Measurements from ENCODE around the gene POLR3G.

The POLR3G gene

GRCh38 chr5:90479611-90480385 lies 5.1 kb downstream of the POLR3G start:
- ATAC-seq = no peak
- Mint-ChIP-seq H3K36me3 (no peaks in the 10 kb centered on the region), H3K4me3 (no peak overlapping the region), H3K4me1 (peaks cover 9% of the 10 kb centered on the region), H3K9me3 (no peaks in the 10 kb centered on the region), H3K27ac (no peak overlapping the region), H3K27me3 (no peaks in the 10 kb centered on the region)

DNA sequence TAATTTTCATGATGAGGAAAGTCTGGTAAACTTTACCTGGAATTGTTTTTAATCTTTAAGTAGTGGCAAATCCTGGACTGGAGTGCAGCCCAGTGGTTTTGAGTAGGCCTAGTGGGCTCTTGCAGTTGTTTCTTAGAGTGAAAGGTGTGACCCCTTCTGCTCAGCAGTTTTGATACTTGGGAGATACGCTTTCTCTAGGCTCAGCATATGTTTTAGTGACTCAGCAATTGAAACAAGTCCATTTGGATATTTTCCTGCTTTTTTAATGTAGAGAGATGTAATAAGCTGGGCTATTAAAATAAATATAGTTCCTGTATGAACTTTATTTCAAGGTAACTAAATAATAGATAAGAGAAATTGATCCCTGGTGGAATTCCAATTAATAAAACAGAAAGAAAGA lies 6.0 kb downstream of the POLR3G start:
- H3K27me3 Mint-ChIP-seq = no peaks in the 10 kb centered on the region
- no peaks in the 10 kb centered on the region for H3K9me3 Mint-ChIP-seq
- H3K4me1 Mint-ChIP-seq = peaks cover under 1% of the 10 kb centered on the region
- no peak overlapping the region for H3K27ac Mint-ChIP-seq
- H3K36me3 Mint-ChIP-seq = no peaks in the 10 kb centered on the region
- no peak for ATAC-seq
- no peak overlapping the region for H3K4me3 Mint-ChIP-seq

GRCh38 chr5:90483206-90483605 lies 8.5 kb downstream of the POLR3G start:
- peaks cover 7% of the 10 kb centered on the region for H3K36me3 Mint-ChIP-seq
- no peak for ATAC-seq
- H3K27ac Mint-ChIP-seq = no peak overlapping the region
- H3K4me1 Mint-ChIP-seq = no peaks in the 10 kb centered on the region
- H3K4me3 Mint-ChIP-seq = no peak overlapping the region
- no peaks in the 10 kb centered on the region for H3K9me3 Mint-ChIP-seq
- no peaks in the 10 kb centered on the region for H3K27me3 Mint-ChIP-seq

- peaks cover 7% of the 10 kb centered on the region for H3K36me3 Mint-ChIP-seq
- H3K4me1 Mint-ChIP-seq = no peaks in the 10 kb centered on the region
- H3K4me3 Mint-ChIP-seq = no peak overlapping the region
- no peak overlapping the region for H3K27ac Mint-ChIP-seq
- H3K27me3 Mint-ChIP-seq = no peaks in the 10 kb centered on the region
- H3K9me3 Mint-ChIP-seq = no peaks in the 10 kb centered on the region
- no peak for ATAC-seq
Measured at GRCh38 chr5:90484540-90484939, 9.9 kb downstream of the POLR3G start.

DNA sequence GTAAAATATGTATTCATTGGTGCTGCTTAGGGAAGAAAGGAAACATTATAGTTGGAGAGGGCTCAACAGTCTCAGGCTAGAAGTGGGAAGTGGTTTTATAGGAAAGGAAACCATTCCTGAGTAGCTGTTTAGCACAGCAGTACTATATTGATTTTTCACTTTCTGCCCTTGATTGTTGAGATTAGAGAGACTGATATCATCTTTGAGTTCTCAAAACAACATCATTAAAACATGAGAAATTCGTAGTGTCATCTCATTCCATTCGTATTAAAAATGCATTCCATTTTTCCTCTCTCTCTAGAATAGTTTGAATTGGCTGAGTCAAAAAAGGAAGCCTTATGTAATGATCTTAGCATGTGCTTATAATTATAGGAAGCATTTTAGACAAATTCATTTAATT lies 14.1 kb downstream of the POLR3G start:
- H3K27me3 Mint-ChIP-seq = no peaks in the 10 kb centered on the region

DNA sequence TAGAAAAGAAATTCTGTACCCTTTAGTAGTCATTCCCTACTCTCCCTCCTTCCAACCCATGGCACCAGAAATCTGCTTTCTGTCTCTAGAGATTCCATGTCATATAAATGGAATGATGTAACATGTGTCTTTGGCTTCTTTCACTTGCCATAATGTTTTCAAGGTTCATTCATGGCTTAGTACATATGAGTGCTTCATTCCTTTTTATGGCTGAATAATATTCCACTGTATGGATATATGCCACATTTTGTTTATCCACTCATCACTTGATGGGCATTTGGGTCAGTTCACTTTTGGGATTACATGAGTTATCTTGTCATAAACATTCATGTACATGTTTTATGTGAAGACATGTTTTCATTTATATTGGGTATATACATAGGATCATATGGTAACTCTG lies 19.4 kb downstream of the POLR3G start:
- no peaks in the 10 kb centered on the region for H3K27me3 Mint-ChIP-seq
- H3K4me1 Mint-ChIP-seq = no peaks in the 10 kb centered on the region
- ATAC-seq = no peak
- peaks cover 9% of the 10 kb centered on the region for H3K9me3 Mint-ChIP-seq
- no peak overlapping the region for H3K4me3 Mint-ChIP-seq
- peaks cover 15% of the 10 kb centered on the region for H3K36me3 Mint-ChIP-seq
- H3K27ac Mint-ChIP-seq = no peak overlapping the region

More for the DNA sequence above, 14.1 kb downstream of the POLR3G start:
- no peaks in the 10 kb centered on the region for H3K4me1 Mint-ChIP-seq
- H3K9me3 Mint-ChIP-seq = no peaks in the 10 kb centered on the region
- H3K27ac Mint-ChIP-seq = no peak overlapping the region
- ATAC-seq = no peak
- peaks cover 8% of the 10 kb centered on the region for H3K36me3 Mint-ChIP-seq
- H3K4me3 Mint-ChIP-seq = no peak overlapping the region

- Mint-ChIP-seq H3K36me3 (peaks cover 19% of the 10 kb centered on the region), H3K4me1 (no peaks in the 10 kb centered on the region), H3K27me3 (no peaks in the 10 kb centered on the region), H3K9me3 (peaks cover 9% of the 10 kb centered on the region), H3K27ac (no peak overlapping the region), H3K4me3 (no peak overlapping the region)
- no peak for ATAC-seq
Measured at GRCh38 chr5:90495146-90495545, 20.5 kb downstream of the POLR3G start.

DNA sequence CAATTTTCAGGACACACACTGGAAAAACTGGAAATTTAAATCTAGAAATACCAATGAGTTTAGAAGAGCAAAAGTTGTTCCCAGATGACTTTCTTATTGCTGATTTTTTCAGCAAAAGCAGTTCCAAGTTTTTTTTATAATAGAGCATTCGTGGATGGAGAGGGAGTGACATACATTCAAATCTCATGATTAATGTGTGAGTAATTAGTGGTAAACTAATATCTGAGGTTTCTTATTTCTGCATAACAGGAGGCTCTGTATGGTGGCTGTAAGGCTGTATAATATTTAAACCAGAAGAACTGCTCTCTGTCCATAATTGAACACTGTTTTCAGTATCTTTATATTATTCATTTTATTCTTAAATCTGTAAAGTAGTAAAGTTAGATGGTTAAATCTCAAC lies 28.9 kb downstream of the POLR3G start:
- Mint-ChIP-seq H3K27ac (no peak overlapping the region), H3K9me3 (no peaks in the 10 kb centered on the region), H3K36me3 (peaks cover 22% of the 10 kb centered on the region), H3K4me3 (no peak overlapping the region), H3K27me3 (no peaks in the 10 kb centered on the region), H3K4me1 (peaks cover 6% of the 10 kb centered on the region)
- no peak for ATAC-seq

DNA sequence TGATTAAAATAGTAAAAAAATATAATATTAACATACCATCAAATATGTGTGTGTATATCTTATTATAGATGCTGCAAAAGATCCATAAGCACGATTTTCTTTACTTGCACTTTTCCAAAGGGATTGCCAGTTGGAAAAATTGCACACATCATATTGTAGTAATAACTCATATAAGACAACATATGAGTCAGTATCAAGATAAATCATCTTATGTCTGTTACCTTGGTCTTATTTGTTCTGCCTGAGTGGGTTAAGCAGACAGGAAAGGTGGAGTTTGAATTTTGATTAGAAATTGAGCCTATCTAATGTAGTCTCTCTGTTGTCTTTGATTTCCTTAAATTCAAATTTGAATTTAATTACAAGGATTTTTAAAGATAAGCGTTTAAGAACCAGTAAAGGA lies 30.1 kb downstream of the POLR3G start:
- Mint-ChIP-seq H3K4me1 (peaks cover 6% of the 10 kb centered on the region), H3K4me3 (no peak overlapping the region), H3K27me3 (no peaks in the 10 kb centered on the region), H3K9me3 (no peaks in the 10 kb centered on the region), H3K27ac (no peak overlapping the region), H3K36me3 (peaks cover 20% of the 10 kb centered on the region)
- no peak for ATAC-seq

DNA sequence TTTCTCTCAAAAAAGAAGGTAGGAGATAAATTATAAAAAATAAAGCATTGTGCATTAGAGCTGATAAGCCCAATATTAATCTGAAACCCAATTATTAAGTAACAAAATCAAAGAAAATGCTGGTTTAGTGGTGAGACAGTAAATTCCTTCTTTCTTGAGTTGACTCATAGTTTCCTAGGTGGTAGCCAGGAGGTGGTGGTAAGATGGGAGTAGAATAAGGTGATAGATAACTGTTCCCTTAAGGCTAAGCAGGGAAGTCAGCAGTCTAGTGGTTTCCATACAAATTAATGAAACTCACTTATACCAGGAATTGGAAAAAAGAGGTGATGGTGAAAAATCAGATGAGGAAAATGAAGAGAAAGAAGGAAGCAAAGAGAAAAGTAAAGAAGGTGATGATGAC lies 31.6 kb downstream of the POLR3G start:
- H3K4me3 Mint-ChIP-seq = no peak overlapping the region
- H3K4me1 Mint-ChIP-seq = peaks cover 6% of the 10 kb centered on the region
- H3K9me3 Mint-ChIP-seq = no peaks in the 10 kb centered on the region
- no peaks in the 10 kb centered on the region for H3K27me3 Mint-ChIP-seq
- H3K27ac Mint-ChIP-seq = no peak overlapping the region
- no peak for ATAC-seq
- H3K36me3 Mint-ChIP-seq = peaks cover 21% of the 10 kb centered on the region

- no peaks in the 10 kb centered on the region for H3K27me3 Mint-ChIP-seq
- H3K36me3 Mint-ChIP-seq = peaks cover 30% of the 10 kb centered on the region
- ATAC-seq = no peak
- no peaks in the 10 kb centered on the region for H3K9me3 Mint-ChIP-seq
- no peak overlapping the region for H3K4me3 Mint-ChIP-seq
- no peak overlapping the region for H3K27ac Mint-ChIP-seq
- H3K4me1 Mint-ChIP-seq = peaks cover 6% of the 10 kb centered on the region
Measured at GRCh38 chr5:90510438-90510837, 35.8 kb downstream of the POLR3G start.

GRCh38 chr5:90514520-90514919 lies 39.9 kb downstream of the POLR3G start:
- Mint-ChIP-seq H3K9me3 (no peaks in the 10 kb centered on the region), H3K4me1 (peaks cover 10% of the 10 kb centered on the region), H3K27ac (no peak overlapping the region), H3K36me3 (peaks cover 25% of the 10 kb centered on the region), H3K27me3 (no peaks in the 10 kb centered on the region), H3K4me3 (no peak overlapping the region)
- ATAC-seq = no peak

- H3K9me3 Mint-ChIP-seq = no peaks in the 10 kb centered on the region
- no peak overlapping the region for H3K4me3 Mint-ChIP-seq
- no peaks in the 10 kb centered on the region for H3K27me3 Mint-ChIP-seq
- H3K36me3 Mint-ChIP-seq = peaks cover 51% of the 10 kb centered on the region
- no peak overlapping the region for H3K27ac Mint-ChIP-seq
- H3K4me1 Mint-ChIP-seq = peaks cover 28% of the 10 kb centered on the region
- no peak for ATAC-seq
Measured at GRCh38 chr5:90518661-90519060, 44.0 kb downstream of the POLR3G start.

- H3K27me3 Mint-ChIP-seq = no peaks in the 10 kb centered on the region
- no peak overlapping the region for H3K4me3 Mint-ChIP-seq
- ATAC-seq = no peak
- H3K4me1 Mint-ChIP-seq = peaks cover 28% of the 10 kb centered on the region
- H3K9me3 Mint-ChIP-seq = no peaks in the 10 kb centered on the region
- no peak overlapping the region for H3K27ac Mint-ChIP-seq
- H3K36me3 Mint-ChIP-seq = peaks cover 51% of the 10 kb centered on the region
Measured at GRCh38 chr5:90519081-90519480, 44.4 kb downstream of the POLR3G start.

DNA sequence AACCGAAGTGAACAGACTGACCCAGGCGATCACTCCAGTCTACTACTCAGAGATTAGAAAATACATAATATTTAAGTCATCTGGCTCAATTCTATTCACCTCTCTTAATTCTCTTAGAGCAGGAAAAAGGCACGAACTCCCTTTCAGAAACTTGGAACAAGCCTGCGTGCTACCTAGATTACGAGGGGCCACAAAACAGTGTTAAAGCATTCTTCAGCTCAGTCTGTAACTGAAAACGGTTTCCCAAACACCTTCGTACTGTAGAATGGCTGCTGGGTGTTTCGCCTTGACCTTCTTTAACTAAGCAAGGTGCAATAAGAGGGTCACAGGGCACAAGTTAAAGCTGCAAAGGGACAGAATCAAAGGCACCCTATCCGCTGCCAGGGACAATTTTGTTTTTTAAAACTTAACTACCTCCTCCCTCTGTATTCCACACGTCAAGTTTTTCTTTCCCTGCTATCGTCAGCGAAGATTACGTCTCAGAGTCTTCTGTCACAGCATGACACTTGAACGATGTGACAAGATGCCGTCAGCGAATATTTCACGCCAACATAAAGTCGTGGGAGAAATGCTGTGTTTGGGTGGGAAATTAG lies 54.0 kb downstream of the POLR3G start:
- Mint-ChIP-seq H3K27ac (peak overlapping the region; percentile 88), H3K4me1 (peaks cover 28% of the 10 kb centered on the region), H3K4me3 (peak overlapping the region; percentile 92), H3K36me3 (peaks cover 15% of the 10 kb centered on the region), H3K27me3 (peaks cover 8% of the 10 kb centered on the region), H3K9me3 (no peaks in the 10 kb centered on the region)
- no peak for ATAC-seq
